GM21825 (cell line): ENCODE results near the gene OMP.

Source experiments
- ATAC-seq: cut with Tn5 transposase; IDR thresholded peaks from one replicate; pipeline ENCODE4 v1.9.1; 2021; ENCODE audit warnings: mild to moderate bottlenecking, moderate library complexity; ENCODE audit not compliant: unreplicated experiment

OMP gene

DNA sequence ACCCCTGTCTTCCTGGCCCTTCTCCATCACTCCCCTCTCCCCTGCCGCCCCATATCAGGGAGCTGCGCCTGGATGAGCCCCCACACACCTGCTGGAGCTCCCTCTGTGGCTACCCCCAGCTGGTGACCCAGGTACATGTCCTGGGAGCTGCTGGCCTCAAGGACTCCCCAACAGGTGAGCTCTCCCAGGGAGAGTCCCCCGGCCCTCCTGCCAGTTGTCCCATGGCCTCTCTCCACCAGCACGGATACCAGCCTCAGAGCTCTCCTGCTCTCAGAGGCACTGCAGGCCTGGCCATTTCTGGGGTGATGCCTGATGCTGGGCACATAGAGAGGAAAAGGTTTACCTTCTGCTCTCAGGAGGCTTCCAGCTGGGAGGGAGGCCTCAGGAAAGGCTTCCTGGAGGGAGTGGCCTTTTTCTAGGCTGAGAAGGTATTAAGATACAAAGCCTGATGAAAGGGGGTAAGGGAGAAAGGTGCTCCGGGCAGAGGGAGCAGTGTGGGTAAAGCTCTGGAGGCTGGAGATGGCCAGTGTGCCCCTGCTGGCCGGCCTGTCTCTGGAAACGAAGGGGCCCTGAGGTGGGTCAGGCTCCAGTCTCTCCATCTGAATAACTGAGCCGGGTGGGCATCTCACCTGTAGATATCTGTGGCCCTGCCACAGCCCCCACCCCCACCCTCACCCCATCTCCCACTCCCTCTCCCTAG lies 19.4 kb downstream of the OMP start:
- no peak for ATAC-seq

DNA sequence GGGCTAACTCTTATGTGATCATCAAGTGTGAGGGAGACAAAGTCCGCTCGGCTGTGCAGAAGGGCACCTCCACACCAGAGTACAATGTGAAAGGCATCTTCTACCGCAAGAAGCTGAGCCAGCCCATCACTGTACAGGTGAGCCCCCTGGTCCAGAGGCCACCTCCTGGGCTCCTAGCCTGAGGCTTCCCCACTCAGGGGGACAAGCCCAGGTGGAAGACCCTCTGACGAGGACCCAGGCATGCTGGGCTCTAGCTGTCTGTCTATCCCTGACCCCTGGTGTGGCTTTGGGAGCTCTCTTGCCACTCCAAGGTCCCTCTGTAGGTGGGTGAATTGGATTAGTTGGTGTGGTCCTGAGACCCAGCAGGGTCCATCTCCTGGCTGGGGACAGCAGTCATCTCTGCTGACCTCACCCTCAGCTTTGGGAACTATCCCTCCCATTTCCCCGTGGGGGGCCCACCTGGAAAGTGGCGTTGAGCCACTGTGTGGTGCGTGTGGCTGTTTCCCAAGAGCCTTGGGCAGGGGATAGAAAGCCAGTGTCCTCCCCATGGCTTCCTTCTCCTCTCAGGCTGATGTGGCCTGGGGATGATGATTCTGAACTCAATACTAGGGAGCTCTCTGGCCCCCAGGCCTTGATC lies 20.1 kb downstream of the OMP start:
- ATAC-seq, result no peak

DNA sequence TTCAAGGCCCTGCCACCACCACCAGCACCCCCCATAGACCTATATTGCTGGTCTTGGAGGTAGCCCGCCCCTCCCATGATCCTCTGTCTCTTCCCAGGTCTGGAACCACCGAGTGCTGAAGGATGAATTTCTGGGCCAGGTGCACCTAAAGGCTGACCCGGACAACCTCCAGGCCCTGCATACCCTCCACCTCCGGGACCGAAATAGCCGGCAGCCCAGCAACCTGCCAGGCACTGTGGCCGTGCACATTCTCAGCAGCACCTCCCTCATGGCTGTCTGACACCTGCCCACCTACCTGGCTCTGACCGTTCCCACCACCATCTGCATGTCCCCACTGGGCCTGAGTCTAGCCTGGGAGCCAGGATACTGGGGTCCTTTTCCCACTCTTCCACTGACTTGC lies 21.0 kb downstream of the OMP start:
- ATAC-seq, result no peak

DNA sequence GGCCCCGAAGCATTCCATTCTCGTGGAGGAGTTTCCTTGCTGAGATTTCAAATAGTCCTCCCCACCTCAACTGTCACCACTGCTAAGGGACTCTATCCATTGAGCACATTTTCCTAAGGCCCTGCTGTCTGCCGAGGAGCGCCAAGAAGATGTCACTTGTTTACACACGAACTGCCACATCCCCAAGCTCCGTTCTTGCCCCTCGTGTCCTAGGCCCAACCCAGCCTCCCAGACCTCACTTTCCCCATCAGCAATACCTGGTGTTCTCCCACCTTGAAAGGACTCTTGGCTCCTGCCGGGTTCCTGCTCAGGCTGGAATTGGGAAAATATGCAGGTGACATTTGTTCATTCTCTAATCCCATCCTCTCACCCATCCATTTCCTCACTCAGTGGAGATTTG lies 21.4 kb downstream of the OMP start:
- no peak for ATAC-seq

DNA sequence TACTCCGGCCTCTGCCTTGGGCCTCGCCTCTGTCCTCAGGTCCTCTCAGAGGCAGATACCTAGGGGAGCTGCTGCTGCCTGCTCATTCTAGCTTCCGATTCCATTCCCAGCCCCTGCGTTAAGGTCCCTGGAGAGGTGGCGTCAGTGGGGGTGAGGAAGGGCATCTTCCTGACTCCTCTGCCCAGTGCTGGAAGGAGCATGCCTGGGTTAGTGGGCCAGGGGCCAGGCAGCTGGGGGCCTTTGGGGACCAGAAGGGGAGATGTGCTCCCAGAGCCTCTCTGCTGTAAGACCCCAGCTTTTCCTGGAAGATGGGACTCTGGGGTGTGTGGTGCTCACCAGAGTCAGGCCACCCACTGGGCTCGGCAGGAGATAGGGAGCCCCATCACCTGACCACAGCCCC lies 21.8 kb downstream of the OMP start:
- no peak for ATAC-seq

DNA sequence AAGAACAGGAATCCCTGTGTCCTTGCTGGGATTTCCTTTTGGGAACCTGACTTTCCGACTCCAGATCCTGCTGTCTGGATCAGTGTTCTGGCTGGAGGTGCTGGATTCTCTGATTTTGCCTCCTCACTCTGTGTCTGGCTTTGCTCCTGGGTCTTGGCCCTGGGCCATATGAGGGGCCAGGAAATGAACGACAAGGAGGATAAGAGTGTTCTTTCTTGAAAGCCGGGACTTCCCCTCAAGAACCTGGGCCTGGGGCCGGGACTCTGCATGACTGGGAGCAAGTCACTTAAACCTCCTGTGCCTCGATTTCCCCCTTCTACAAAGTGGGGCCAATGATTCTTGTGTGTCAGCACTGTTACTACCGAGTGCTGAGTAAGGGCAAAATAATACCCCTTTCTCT lies 22.6 kb downstream of the OMP start:
- no peak for ATAC-seq

DNA sequence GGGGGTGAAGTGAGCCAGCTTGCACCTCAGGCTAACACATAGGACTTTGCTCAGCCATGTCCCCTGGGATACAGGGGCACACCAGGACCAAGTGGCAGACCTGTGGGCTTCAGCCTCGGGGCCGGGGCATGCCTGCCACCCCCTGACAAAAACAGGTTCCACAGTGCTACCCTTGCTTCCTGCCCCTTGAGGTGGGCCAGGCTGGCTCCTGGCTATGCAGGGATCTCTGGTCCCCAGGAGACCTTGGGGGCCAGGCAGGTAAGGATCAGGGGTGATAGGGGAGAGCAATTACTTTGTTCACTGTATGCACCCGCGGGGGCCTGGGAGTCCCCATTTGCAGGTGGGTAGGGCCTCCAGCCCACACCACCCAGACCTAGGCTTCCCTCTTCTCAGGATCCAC lies 23.1 kb downstream of the OMP start:
- ATAC-seq, result no peak

DNA sequence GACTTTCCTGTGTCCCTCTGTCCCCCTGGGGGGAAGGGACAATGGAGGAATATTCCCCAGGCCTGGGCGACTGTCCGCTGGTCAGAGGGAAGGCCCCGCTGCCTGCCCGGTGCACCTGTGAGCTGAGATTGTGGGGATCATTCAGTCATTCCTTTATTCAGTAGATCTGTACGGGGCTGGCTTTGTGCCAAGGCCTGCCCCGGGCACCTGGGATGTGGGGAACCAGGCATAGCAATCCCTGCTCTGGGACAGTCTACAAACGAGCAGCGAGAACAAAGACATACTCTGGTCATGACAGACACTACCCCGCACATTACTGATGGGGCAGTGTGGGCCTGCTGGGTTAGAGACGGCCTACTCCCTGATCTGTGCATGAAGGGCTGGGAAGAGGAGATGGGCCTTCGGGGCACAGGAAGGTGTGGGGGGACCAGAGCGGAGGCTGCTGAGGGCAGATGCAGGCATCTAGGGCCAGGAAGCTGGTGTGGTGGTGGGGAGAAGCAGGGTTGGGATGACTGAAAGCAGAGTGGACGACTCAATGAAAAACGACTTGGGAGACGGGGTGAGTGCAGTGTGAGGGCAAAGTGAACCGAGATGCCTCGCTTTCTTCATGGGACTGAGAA lies 23.6 kb downstream of the OMP start:
- no peak for ATAC-seq

DNA sequence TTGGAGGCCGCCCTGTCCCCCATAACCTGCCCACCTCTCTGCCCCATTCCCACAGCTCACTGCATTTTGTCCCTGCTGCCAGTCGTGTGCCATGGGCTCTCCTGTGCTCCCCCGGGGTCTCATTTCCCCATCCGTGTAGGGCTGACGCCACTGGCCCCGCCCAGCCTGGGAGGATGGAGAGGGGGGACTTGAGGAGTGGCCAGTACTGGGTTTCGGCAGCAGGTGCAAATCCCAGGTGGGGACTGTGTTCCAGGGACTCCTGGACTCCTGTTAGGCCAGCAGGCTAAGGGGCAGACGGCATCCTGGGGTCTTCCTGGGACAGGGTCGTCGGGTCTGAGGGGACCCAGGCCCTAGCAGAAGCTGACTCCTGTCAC lies 24.2 kb downstream of the OMP start:
- ATAC-seq, result no peak

DNA sequence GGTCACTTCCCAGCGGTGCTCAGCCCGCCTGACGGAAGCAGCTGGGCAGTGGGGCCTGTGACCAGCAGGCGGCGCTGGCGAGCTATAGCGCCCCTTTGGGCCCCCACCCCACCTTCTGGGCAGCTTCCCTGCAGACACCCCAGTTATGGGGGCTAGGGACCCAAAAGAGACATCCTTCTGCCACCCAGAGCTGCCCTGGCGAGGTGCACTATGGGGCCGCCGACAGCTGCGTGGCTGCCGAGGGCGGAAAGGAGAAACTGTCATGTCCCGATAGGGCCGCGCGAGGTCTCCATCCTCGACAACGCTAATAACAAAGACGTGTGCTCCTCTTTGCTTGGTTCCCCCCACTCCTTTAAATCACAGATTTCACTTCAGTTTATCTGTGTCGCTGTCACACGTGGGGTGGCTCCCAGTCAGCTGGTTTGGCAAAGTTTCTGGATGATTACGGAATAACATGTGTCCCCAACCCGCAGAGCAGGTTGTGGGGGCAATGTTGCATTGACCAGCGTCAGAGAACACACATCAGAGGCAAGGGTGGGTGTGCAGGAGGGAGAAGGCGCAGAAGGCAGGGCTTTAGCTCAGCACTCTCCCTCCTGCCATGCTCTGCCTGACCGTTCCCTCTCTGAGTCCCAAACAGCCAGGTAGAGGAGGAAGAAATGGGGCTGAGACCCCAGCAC lies 24.7 kb downstream of the OMP start:
- no peak for ATAC-seq

DNA sequence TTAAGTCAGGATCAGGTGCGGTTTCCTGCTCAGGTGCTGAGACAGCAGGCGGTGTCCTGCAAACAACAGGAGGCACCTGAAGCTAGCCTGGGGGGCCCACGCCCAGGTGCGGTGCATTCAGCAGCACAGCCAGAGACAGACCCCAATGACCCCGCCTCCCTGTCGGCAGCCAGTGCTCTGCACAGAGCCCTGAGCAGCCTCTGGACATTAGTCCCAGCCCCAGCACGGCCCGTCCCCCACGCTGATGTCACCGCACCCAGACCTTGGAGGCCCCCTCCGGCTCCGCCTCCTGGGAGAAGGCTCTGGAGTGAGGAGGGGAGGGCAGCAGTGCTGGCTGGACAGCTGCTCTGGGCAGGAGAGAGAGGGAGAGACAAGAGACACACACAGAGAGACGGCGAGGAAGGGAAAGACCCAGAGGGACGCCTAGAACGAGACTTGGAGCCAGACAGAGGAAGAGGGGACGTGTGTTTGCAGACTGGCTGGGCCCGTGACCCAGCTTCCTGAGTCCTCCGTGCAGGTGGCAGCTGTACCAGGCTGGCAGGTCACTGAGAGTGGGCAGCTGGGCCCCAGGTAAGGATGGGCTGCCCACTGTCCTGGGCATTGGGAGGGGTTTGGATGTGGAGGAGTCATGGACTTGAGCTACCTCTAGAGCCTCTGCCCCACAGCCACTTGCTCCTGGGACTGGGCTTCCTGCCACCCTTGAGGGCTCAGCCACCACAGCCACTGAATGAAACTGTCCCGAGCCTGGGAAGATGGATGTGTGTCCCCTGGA lies 25.5 kb downstream of the OMP start, which contains the start of gene MYO7A:
MYO7A (plus strand) TSS at position 327 of the 772 bp plus-strand sequence. CDS start 2,389 bp downstream, outside the sequence.
- no peak for ATAC-seq

DNA sequence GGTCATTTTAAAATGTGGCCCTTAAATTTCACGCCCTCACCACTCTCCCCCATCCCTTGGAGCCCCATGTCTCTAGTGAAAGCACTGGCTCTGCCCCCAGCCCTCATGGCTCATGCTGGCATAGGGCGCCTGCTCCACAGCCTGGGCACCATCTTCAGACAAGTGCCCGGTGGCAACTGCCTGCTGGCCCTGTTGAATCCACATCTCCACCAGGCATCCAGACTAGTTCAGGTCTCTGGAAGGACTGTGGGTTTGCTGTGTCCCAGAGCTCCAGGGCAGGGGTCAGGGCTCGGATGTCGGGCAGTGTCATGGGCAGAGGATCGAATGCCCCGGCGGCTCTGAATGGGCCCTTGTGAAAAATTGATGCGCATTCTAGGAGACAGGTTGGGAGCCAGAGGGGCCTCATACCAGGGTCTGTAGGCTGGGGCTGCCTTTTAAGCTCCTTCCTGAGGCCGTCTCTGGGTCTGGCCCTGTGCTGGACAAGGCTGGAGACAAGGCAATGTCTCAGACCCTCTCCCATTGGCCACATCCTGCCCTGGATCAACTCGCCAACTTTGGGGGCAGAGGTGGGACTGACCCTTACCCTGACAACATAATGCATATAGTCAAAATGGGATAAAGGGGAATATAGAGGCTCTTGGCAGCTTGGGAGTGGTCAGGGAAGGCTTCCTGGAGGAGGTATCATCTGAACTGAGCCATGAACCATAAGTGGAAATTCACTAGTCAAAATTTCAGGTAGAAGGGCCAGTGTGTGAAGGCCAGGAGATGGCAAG lies 26.6 kb downstream of the OMP start:
- no peak for ATAC-seq

DNA sequence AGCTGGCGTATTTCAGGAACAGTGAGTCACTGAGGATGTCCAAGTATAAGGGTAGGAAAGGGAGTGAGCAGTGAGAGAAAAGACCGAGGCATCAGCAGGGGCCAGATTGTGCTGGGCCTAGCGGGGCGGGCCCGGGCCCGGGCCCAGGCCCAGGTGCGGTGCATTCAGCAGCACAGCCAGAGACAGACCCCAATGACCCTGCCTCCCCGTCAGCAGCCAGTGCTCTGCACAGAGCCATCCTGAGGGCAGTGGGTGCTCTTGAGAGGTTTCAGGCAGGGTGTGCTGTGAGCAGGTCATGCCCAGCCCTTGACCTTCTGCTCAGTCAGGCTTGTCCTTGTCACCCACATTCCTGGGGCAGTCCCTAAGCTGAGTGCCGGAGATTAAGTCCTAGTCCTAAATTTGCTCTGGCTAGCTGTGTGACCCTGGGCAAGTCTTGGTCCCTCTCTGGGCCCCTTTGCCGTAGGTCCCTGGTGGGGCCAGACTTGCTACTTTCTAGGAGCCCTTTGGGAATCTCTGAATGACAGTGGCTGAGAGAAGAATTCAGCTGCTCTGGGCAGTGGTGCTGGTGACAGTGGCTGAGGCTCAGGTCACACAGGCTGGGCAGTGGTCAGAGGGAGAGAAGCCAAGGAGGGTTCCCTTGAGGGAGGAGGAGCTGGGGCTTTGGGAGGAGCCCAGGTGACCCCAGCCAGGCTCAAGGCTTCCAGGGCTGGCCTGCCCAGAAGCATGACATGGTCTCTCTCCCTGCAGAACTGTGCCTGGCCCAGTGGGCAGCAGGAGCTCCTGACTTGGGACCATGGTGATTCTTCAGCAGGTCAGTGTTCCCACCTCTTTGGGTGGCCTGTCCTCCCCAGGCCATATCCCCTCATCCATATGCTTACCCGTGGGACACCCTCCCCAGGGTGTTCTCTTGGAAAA lies 27.5 kb downstream of the OMP start:
- ATAC-seq, result no peak

DNA sequence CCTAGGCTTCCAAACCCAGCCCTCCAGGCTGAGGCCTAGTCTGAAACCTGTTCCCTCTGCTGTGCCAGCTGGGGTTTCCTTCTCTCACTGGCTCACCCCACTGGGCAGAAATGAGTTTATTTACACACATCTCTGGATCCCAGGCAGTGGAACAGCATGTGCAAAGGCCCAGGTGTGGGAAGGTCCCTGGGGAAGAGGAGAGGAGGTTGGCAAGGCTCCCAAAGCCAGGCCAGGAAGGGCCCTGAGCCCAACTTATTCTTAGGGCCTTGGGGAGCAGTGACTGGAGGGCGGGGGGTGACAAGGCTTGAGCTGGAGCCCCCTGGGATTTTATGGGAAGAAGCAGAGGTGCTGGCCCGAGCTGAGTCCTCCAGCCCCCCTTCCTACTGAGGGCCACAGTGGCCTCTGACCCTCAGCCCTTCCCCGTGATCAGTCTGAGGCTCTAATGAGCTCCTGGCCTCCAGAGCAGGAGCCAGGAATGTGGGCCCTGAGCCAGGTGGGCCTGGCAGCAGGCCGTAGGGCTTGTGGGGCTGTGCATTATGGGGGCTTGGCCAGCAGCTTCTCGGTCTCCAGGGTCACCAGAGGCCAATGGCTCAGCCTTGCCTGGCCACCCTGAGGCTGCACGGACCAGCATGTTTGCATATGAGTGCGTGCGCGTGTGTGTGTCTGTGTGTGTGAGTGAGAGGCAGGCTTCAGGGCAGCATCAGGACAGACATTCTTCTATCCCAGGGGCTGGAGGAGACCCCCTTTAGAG lies 28.3 kb downstream of the OMP start:
- no peak for ATAC-seq

DNA sequence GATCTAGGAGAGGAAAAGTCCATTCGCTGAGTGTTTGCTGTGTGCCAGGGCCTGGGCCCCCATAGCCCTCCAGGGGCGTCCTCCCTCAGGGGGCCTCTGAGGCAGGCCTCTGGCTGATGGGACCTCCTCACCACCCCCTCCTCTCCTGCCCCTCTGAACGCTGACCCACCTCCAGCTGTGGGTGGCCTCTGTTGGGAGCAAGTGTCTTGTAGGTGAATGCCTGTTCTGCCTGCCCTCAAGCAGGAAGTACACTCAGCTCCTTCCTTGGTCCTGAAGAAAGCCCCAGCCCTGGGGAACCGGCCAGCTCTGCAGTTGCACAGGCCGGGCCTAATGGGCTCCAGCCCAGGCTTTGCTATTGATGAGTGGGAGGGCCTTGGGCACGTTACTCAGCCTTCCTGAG lies 28.9 kb downstream of the OMP start:
- no peak for ATAC-seq

DNA sequence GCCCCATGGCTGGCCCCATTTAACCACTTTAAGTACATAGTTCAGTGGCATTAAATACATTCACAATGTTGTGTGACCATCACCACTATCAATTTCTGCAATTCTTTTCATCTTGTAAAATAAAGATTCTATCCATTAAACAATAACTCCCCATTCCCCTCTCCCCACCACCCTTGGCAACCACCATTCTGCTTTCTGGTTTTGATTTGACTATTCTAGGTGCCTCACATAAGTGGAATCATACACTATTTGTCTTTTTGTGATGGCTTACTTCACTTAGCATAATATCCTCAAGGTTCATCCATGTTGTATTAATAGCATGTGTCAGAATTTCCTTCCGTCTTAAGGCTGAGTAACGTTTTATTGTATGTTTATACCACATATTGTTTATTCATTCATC lies 32.4 kb downstream of the OMP start:
- ATAC-seq, result no peak

DNA sequence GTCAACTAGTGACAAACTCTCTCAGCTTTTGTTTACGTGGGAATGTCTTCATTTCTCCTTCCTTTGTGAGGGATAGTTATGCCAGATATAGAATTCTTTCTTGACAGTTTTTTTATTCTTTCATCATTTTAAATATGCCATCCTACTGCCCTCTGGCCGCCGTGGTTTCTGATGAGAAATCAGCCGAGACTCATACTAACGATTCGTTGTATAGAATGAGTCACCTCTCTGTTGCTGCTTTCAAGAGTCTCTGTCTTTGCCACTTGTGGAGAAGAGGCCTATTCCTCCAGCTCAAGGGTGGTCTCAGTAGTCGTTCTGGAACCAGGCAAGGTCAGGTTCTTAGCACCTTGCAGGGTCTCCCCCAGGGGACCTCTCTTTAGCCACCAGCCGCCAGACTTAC lies 33.4 kb downstream of the OMP start:
- no peak for ATAC-seq

DNA sequence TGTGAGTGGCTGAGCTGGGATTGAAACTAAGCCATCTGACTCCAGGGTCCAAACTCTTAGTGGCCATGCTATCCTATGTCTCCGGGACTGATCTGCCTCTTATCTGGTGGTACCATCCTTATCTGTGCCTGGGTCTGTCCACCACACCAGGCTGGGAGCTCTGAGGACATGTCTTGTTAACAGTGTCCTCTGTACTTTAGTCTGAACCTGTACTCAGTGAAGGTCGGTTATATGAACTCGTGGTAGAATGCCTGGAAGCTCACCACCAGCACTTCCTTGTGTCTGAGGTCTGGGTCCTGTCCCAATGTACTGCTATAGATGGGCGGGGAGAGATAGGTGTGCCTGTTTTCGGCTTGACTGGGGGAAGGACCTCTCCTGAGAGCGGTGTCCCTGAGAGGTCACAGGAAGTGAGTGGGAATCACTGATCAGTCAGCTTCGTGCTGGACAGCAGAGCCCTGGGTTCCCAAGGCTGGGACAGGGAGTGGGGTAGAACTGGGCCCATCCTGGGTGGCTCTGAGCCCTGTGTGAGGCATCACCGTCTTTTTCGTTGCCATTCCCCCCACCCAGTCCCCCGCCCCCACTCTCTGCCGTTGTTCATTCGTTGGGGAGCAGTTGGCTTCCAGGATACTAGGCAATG lies 34.3 kb downstream of the OMP start:
- ATAC-seq, result no peak
